ENCODE data around the gene BANF2. TPM values are rescaled to one million over a fixed set of nuclear protein-coding genes. Genes with fewer than 3 reads are reported as not detected.

The BANF2 gene
- polyA plus RNA-seq, 1 of the 3 experiments (the other 2 are of a cell fraction), result not detected

DNA sequence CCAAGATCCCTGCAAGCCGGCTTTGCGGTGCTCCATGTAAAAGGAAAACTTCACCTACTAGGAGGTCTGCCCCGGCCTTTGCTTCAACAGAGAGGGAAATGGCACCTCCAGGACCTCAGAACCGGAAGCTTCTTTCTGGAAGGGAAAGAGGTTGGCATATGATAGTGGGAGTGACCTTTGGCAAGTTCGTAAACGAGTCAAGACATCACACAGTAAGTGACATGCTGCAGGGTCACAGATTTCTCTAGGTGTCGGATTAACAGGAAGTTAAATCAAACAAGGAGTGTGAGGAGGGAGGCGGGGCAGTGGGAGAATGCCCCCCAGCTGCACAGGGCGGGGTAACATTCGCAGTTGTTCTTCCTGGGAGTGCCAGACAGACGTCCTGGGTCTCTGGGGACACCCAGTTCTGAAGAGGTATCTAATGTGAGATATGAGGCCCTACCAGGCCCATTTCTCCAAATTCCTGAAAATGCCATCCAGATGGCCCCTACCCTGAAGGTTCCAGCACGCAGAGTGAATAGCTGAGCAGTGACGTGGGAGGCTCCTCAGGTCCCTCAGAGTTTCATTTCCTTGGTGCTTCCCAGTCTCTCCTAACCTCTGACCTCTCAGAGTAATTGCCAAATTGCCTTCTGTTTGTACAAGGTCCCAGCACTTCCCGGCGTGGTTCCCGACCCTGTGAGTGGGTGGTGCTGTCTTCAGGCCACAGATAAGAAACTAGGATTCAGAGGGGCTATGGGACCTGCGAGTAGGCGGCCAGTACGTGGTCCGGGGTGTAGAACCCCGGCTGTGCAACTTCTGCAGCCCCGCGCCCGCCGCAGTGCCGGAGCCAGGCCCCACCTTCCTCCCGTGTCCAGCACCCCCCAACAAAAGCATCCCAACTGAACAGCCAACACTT is 19.6 kb upstream of the BANF2 start:
- Histone ChIP-seq H3K9me2 (no peaks in the 10 kb centered on the region), H3K27me3 (ENCODE audit: insufficient read depth) (peaks cover 17% of the 10 kb centered on the region), H3K4me1 (ENCODE audit: control insufficient read depth in 1 of 2, insufficient read depth in 2 of 2, low read depth in 1 of 2, low read length in 1 of 2) (peaks cover 8 to 14% of the 10 kb centered on the region in 2 experiments; a peak in 2 of 4 replicates), H3K9ac (peak overlapping the region; percentile 73), H3F3A (replicated peaks; ENCODE audit: insufficient read depth) (no peaks in the 10 kb centered on the region), H3K4me2 (peak overlapping the region; percentile 91), H2AFZ (ENCODE audit: low read depth) (no peak overlapping the region), H4K20me1 (ENCODE audit: insufficient read depth) (peaks cover 55% of the 10 kb centered on the region), H3K9me3 (no peaks in the 10 kb centered on the region), H3K27ac (ENCODE audit: low read depth in 2 of 2, low read length in 1 of 2) (peak overlapping the region in 1 of 2 experiments; percentile 28; a peak in 1 of 4 replicates), H3K36me3 (replicated peaks in 1 of 2; ENCODE audit: control insufficient read depth in 1 of 2, insufficient read depth in 2 of 2, low read length in 1 of 2) (peaks cover 6 to 30% of the 10 kb centered on the region in 2 experiments), H3K4me3 (ENCODE audit: low read depth in 2 of 2, low read length in 1 of 2) (peak overlapping the region; percentile 79 to 87), H3K79me2 (ENCODE audit: insufficient read depth) (peaks cover 58% of the 10 kb centered on the region)
- 59% methylated on average over 23 of the region's 27 CpGs for WGBS (ENCODE audit: low lambda C conversion rate)
- TF ChIP-seq FOXM1 (IDR thresholded peaks at IDR 0.05; ENCODE audit: low read depth) (no peak), POLR2AphosphoS5 (IDR thresholded peaks at IDR 0.05; ENCODE audit: low read depth, low read length) (no peak), TAF1 (IDR thresholded peaks at IDR 0.05; ENCODE audit: borderline replicate concordance, low read depth, low read length) (no peak), GATA2 (CRISPR knock-in tag; IDR thresholded peaks at IDR 0.05) (no peak), RFX5 (IDR thresholded peaks at IDR 0.05; ENCODE audit: low read length) (no peak), JUND (IDR thresholded peaks at IDR 0.05) (no peak), SIN3A (IDR thresholded peaks at IDR 0.05; ENCODE audit: borderline replicate concordance, low read depth, low read length) (no peak), EZH2phosphoT487 (IDR thresholded peaks at IDR 0.05; ENCODE audit: borderline replicate concordance, low read depth) (no peak), MEF2A (IDR thresholded peaks at IDR 0.05; ENCODE audit: borderline replicate concordance, low read depth) (no peak), NFIC (IDR thresholded peaks at IDR 0.05; ENCODE audit: borderline replicate concordance) (no peak), GABPA (IDR thresholded peaks at IDR 0.05; ENCODE audit: low read depth) (no peak)
- TF ChIP-seq, protein P1, sequence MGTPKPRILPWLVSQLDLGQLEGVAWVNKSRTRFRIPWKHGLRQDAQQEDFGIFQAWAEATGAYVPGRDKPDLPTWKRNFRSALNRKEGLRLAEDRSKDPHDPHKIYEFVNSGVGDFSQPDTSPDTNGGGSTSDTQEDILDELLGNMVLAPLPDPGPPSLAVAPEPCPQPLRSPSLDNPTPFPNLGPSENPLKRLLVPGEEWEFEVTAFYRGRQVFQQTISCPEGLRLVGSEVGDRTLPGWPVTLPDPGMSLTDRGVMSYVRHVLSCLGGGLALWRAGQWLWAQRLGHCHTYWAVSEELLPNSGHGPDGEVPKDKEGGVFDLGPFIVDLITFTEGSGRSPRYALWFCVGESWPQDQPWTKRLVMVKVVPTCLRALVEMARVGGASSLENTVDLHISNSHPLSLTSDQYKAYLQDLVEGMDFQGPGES (IDR thresholded peaks at IDR 0.05; ENCODE audit: low read depth, low read length), result no peak
- TF ChIP-seq, protein P2, sequence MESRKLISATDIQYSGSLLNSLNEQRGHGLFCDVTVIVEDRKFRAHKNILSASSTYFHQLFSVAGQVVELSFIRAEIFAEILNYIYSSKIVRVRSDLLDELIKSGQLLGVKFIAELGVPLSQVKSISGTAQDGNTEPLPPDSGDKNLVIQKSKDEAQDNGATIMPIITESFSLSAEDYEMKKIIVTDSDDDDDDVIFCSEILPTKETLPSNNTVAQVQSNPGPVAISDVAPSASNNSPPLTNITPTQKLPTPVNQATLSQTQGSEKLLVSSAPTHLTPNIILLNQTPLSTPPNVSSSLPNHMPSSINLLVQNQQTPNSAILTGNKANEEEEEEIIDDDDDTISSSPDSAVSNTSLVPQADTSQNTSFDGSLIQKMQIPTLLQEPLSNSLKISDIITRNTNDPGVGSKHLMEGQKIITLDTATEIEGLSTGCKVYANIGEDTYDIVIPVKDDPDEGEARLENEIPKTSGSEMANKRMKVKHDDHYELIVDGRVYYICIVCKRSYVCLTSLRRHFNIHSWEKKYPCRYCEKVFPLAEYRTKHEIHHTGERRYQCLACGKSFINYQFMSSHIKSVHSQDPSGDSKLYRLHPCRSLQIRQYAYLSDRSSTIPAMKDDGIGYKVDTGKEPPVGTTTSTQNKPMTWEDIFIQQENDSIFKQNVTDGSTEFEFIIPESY (IDR thresholded peaks at IDR 0.05; ENCODE audit: borderline replicate concordance, low read depth), result no peak
- TF ChIP-seq, protein P3, sequence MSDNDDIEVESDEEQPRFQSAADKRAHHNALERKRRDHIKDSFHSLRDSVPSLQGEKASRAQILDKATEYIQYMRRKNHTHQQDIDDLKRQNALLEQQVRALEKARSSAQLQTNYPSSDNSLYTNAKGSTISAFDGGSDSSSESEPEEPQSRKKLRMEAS (IDR thresholded peaks at IDR 0.05; ENCODE audit: low read depth), result no peak
- TF ChIP-seq, protein P4, sequence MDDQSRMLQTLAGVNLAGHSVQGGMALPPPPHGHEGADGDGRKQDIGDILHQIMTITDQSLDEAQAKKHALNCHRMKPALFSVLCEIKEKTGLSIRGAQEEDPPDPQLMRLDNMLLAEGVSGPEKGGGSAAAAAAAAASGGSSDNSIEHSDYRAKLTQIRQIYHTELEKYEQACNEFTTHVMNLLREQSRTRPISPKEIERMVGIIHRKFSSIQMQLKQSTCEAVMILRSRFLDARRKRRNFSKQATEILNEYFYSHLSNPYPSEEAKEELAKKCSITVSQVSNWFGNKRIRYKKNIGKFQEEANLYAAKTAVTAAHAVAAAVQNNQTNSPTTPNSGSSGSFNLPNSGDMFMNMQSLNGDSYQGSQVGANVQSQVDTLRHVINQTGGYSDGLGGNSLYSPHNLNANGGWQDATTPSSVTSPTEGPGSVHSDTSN (IDR thresholded peaks at IDR 0.05), result no peak
- POLR2A ChIA-PET, result no interaction called here
- CTCF ChIA-PET, result interaction anchor here (0.6 to 6.4 kb wide), 20 partner anchors 9 to 393 kb away, joined by 3 to 75 read pairs (median 4); no protein-coding TSS in a partner anchor
- no peak for DNase-seq
